GM21360 (cell line): Measurements from ENCODE around the gene PKIB.
"Not testable (repeated sequence)": the region's sequence is repeated elsewhere in the genome, so short reads cannot be mapped to it uniquely, and the experiment has no call there.

Source experiments
- ATAC-seq: cut with Tn5 transposase; IDR thresholded peaks from one replicate; pipeline ENCODE4 v1.9.1; 2021; ENCODE audit warnings: mild to moderate bottlenecking, moderate library complexity; ENCODE audit not compliant: unreplicated experiment

PKIB gene

GRCh38 chr6:122620428-122620827, 10.2 kb downstream of the PKIB start:
- ATAC-seq: no peak

- ATAC-seq: no peak
Measured at GRCh38 chr6:122620902-122621301, 10.7 kb downstream of the PKIB start.

DNA sequence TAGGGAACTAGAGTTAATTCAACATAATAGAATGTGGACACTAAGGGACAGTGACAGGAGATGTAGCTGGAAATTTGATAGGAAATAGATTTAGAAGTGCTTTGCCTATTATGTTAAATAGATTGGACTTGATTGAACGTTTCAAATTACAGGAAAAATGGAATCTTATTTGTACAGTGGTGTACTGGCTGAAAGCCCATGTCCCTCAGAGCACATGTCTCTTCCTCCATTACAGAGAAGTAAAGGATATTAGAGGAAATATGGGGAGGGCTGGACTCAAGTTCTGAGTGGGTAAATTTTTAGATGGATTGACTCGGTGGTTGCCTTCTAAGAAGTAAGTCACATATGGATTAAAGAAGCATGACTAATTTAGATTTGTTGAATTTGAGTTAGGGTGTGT, 11.4 kb downstream of the PKIB start:
- no peak for ATAC-seq

DNA sequence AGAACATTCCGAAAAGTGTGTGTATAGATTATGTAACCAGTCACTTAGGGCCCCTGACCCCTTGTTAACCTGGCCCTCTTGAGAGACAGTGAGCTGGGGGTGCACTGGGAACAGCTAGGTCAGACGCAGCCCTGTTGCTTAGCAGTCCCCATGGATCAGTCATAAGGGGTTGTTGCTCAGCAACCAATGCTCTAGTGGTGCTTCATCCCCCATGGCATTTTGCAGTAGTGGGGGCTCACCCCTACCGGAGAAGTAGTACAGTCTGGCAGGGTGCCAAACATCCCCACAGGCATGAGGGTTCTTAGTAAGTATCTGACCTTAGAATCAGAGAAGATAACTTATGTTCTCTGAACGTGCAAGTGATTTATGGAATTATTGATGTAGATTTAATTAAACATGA, 12.3 kb downstream of the PKIB start:
- no peak for ATAC-seq

- no peak for ATAC-seq
Measured at GRCh38 chr6:122623279-122623678, 13.1 kb downstream of the PKIB start.

DNA sequence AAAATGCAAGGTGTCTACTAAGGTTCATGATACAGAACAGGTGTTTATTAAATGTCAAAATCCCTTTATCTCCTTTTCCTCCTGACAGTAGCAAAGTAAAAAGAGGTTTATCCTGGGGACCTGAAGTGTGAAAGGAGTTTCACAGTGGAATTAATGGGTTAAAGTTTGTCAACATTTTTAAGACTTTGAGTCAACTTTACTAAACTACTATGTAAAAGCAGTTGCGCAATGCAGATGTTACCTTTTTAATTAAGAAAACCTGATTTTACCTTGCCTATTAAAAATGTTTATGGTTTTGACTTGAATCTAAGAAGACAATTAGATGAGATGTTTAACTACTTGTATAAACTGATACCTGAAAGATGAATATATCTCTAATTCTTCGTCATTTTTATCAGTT, 14.6 kb downstream of the PKIB start:
- no peak for ATAC-seq

- ATAC-seq: no peak
Measured at GRCh38 chr6:122628714-122629113, 18.5 kb downstream of the PKIB start.

GRCh38 chr6:122631571-122632249, 21.5 kb downstream of the PKIB start:
- ATAC-seq: no peak

DNA sequence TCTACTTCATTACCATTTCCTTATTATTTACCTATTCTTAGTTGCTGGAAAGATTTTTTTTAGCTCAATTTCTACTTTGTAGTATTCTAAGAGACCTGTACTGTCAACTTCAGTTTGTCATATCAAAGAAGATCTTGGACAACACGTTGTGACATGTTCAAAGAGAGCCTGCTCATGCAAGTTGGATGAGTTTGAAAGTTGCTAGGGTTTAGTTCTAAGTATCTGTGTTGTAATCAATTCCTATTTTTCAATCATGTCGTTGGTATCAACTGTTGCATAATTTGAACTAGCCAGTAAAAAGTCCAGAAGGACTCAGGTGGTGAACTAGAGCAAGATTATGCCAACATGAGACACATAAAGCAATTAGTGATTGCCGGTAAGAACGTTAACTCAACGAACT, 30.2 kb downstream of the PKIB start:
- no peak for ATAC-seq

DNA sequence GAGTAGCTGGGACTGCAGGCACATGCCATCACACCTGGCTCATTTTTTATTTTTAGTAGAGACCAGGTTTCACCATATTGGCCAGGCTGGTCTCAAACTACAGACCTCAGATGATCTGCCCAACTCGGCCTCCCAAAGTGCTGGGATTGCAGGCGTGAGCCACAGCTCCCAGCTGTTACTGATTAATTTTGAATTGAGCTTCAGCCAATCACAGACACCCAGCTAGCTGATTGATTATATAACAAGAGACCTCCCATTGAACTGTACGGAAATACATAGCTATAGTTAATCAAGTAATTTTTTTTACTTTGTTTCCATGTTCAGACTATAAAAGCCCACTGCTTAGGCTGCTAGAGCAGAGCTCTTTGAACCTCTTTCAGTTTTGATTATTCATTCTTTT, 31.6 kb downstream of the PKIB start:
- no peak for ATAC-seq

- ATAC-seq: not testable (repeated sequence)
Measured at GRCh38 chr6:122642604-122643003, 32.4 kb downstream of the PKIB start.

GRCh38 chr6:122645256-122645655, 35.1 kb downstream of the PKIB start:
- no peak for ATAC-seq

GRCh38 chr6:122647765-122648164, 37.6 kb downstream of the PKIB start:
- ATAC-seq: no peak

DNA sequence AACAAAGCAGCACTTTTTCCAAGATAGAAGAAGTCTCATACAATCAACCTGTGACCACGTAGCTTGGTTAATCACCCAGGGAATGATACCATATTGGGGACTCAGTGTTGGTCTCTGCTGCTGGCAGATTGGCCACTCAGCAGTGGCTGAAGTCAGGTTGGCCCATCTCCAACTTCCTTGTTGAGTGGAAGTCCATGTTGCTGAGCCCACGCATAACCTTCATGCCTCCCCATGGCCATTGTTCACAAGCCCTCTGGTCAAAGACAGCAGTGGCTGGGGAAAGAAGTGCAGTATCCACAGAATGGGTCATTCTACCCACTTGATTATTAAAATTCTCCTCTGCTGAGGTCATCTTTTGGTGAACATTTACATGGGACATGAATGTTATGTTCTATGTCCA, 38.5 kb downstream of the PKIB start:
- no peak for ATAC-seq

DNA sequence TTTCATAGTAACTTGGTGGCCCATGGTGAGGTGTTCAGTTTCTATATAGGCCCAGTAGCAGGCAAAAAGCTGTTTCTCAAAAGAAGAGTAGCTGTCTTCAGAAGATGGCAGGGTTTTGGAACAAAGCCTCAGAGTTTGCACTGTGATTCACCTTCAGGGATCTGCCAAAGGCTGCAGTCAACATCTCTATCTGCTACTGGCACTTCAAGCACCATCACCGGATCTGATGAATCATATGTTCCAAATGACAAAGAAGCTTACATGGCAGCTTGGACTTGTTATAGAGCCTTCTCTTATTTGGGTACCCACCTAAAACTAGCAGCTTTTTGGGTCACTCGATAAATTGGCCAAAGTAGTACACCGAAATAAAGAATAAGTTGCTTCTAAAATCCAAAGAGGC, 39.5 kb downstream of the PKIB start:
- ATAC-seq: no peak

GRCh38 chr6:122650403-122650802, 40.2 kb downstream of the PKIB start:
- no peak for ATAC-seq

DNA sequence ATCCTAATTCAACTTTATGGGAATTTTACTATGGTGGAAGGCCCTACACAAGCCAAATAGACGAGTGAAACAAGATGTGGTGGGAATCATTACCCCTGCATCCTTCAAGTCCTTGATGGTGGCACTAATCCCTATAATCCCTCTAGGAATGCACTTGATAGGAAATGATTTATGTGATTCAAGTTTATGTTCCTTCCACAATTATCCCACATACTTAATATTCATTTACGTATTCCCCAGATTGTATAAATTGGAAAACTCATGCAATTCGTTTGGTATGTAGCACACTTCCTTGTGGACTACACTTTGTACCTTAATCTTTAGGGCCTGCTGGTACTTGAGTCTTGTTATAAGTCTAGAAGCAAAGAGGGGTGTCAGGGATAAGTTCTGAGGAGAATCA, 40.8 kb downstream of the PKIB start:
- ATAC-seq: no peak

DNA sequence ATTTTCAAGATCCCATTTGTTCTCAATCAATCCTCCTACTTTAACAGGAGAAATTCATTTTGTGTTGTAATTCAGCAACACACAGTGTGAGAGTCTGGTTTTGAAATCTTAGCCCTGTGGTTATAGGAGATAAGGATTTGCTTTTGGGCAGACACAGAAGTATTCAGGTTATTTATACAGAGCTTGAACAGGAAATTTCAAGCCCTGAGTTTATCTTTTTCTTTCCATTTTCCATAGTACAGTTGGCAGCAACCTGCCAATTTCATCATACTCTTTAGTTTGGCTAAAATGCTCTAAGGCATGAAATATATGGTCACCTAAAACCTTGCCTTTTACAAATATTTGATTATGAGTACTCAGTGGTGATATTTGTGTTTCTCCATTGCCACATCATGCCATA, 41.4 kb downstream of the PKIB start:
- ATAC-seq: no peak

GRCh38 chr6:122652431-122652830, 42.2 kb downstream of the PKIB start:
- no peak for ATAC-seq

GRCh38 chr6:122653094-122653493, 42.9 kb downstream of the PKIB start:
- no peak for ATAC-seq

- no peak for ATAC-seq
Measured at GRCh38 chr6:122654012-122654411, 43.8 kb downstream of the PKIB start.

DNA sequence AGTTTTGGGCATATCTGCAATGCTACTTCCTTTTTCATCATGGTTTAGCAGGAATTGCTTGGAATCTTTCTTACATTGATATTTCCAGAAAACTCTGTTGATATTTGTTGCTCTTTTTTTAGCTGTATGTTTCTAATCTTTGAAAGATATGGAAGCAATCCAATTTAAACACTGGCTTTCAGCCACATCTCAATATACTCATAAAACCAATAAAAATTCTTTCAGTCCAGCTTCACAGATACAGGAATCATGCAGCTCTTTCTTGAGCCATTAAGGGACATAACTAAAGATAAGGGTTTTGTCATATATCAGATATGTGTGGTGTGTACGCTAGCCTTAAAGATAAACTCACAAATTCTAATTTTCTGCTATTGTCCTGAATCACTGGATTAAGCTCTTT, 47.4 kb downstream of the PKIB start:
- no peak for ATAC-seq

DNA sequence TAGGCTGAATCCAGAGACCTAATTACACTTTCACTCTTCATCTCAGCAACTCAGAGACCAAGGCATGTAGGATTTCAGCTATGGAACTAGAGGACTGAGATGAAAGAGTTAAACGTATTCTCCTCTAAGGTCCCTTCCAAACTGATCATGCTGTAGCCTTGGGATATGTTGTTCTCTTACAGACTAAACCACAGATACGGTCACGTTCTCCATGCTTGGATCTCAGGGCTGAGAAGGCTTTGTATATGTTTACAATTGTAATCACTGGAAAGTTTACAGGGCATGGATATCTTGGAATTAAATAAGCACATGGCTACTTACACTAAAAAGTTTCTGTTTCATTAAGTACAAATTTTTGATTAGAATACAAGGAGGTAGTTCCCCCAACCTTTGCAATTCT, 50.1 kb downstream of the PKIB start:
- no peak for ATAC-seq
